Right lobe of liver (tissue), 6 donors: ENCODE measurements around the gene TSPAN32. TPM values are rescaled to one million over a fixed set of nuclear protein-coding genes. Genes with fewer than 3 reads are reported as not detected.

ENCODE experiments used
- ATAC-seq, 4 donors: fragments of 200-7000 bp; cut with Tn5 transposase; one replicate each; pipeline ENCODE4 v1.9.1; 2020; ENCODE audit warnings: mild to moderate bottlenecking in 4 of 4, moderate library complexity in 4 of 4
- DNase-seq, 3 donors: peaks; one replicate each; pipeline ENCODE4 v3.0.0-alpha.2; 2020
- H3K27ac ChIP-seq, 3 donors: fragments of 200-600 bp; one replicate each; pipeline ENCODE4 v1.8.0; 2022
- H3K27me3 ChIP-seq, 2 donors: fragments of 200-600 bp; one replicate each; pipeline ENCODE4 v1.8.0; 2022
- H3K36me3 ChIP-seq, 4 donors: fragments of 200-600 bp; sonication (generic) in 1 of 4; one replicate each; pipeline versions ENCODE4 v1.5.1 to v1.8.0; 2017 to 2022; ENCODE audit warnings: control low read depth in 1 of 4
- H3K4me1 ChIP-seq, 4 donors: fragments of 200-600 bp; sonication (generic) in 1 of 4; one replicate each; pipeline versions ENCODE4 v1.5.1 to v1.8.0; 2017 to 2022; ENCODE audit warnings: control low read depth in 1 of 4
- H3K4me3 ChIP-seq, 3 donors: fragments of 200-600 bp; one replicate each; pipeline ENCODE4 v1.8.0; 2022
- H3K9me3 ChIP-seq, 4 donors: fragments of 200-600 bp; sonication (generic) in 1 of 4; one replicate each; pipeline versions ENCODE4 v1.5.1 to v1.8.0; 2017 to 2022; ENCODE audit warnings: control low read depth in 1 of 4
- CTCF ChIP-seq, 4 donors: fragments of 200-600 bp in 3 of 4; fragments of 450-650 bp in 1 of 4; IDR thresholded peaks; one replicate each; pipeline versions ENCODE4 v1.5.1 to v1.8.0; 2016 to 2022; ENCODE audit warnings: antibody characterized with exemption in 4 of 4, mild to moderate bottlenecking in 2 of 4
- POLR2A ChIP-seq: fragments of 450-650 bp; IDR thresholded peaks from one replicate; pipeline ENCODE4 v1.6.1; 2017; ENCODE audit warnings: antibody characterized with exemption, mild to moderate bottlenecking
- WGBS: methylation state at CpG from one replicate; pipeline ENCODE4 v1.1.6; 2018; ENCODE audit warnings: low coverage, low lambda C conversion rate; ENCODE audit not compliant: insufficient coverage; ENCODE audit errors: missing lambda C conversion rate; 5-methylcytosine and 5-hydroxymethylcytosine counted together
- intact Hi-C, 2 donors: fragments of 100-400 bp; cut with DNase I; formaldehyde crosslinking; loops; one replicate each; pipeline versions ENCODE4 v1.11.2 to v1.14.1; 2022
- total RNA-seq, 6 experiments: library from RNA; depleted of rRNA in 2 of 6; stranded (reverse); fragments of >200 nt in 2 of 6; fragmentation: NEBNext Ultra II Directional in 3 of 6; extraction: Animal tissue kit (Norgen Biotek cat#: 25700) in 3 of 6; gene quantifications; one replicate each; pipeline versions ENCODE4 v1.1.0 to v1.2.4, GENCODE V29; 2016 to 2023
- donor health status: DM: no; HTN: yes; CAD: no.
- donor health status: DM: no; HTN: no; CAD: no.
- donor health status: DM: no; HTN: no; CAD: no.
- donor health status: DM: no; HTN: yes; CAD: no.
- donor health status: DM: no; HTN: yes; CAD: no.

The TSPAN32 gene
- total RNA-seq, 6 experiments from 2014 or later: 0.24 to 1.2 (median 0.63) TPM; not detected in 2

GRCh38 chr11:2293984-2294925 lies 7.6 kb upstream of the TSPAN32 start:
- Histone ChIP-seq H3K36me3 (no peaks in the 10 kb centered on the region), H3K27me3 (no peaks in the 10 kb centered on the region), H3K4me1 (no peaks in the 10 kb centered on the region), H3K9me3 (no peaks in the 10 kb centered on the region), H3K4me3 (no peak overlapping the region), H3K27ac (no peak overlapping the region)
- intact Hi-C loops: no loop called here
- peak in 3 of 4 donors; percentile 36 to 54 (median 38) for ATAC-seq
- DNase-seq: peak in 2 of 3 donors; percentile 35 to 46
- 46% methylated on average over 5 of the region's 27 CpGs for WGBS
- TF ChIP-seq POLR2A (no peak), CTCF (IDR thresholded peaks at IDR 0.05) (no peak)

GRCh38 chr11:2294926-2295290 lies 6.9 kb upstream of the TSPAN32 start:
- H3K9me3 ChIP-seq: no peaks in the 10 kb centered on the region
- no peak overlapping the region for H3K27ac ChIP-seq
- intact Hi-C loops: loop anchor here in 1 of 2 donors (5.0 kb wide), 1 partner anchor 98 kb away; no protein-coding TSS in a partner anchor
- H3K4me1 ChIP-seq: no peaks in the 10 kb centered on the region
- no peak overlapping the region for H3K4me3 ChIP-seq
- WGBS: 100% methylated on average over 1 of the region's 8 CpGs
- TF ChIP-seq CTCF (IDR thresholded peaks at IDR 0.05) (no peak), POLR2A (no peak)
- H3K27me3 ChIP-seq: no peaks in the 10 kb centered on the region
- DNase-seq (no peak), ATAC-seq (no peak)
- no peaks in the 10 kb centered on the region for H3K36me3 ChIP-seq

- 31% methylated on average over 3 of the region's 17 CpGs for WGBS
- no peaks in the 10 kb centered on the region for H3K36me3 ChIP-seq
- intact Hi-C loops: loop anchor here in 1 of 2 donors (5.0 kb wide), 1 partner anchor 99 kb away; no protein-coding TSS in a partner anchor
- H3K27me3 ChIP-seq: no peaks in the 10 kb centered on the region
- no peak for TF ChIP-seq CTCF (IDR thresholded peaks at IDR 0.05)
- no peak for TF ChIP-seq POLR2A
- H3K4me3 ChIP-seq: no peak overlapping the region
- no peaks in the 10 kb centered on the region for H3K9me3 ChIP-seq
- no peak overlapping the region for H3K27ac ChIP-seq
- DNase-seq (peak in 2 of 3 donors; percentile 38 to 42), ATAC-seq (no peak)
- H3K4me1 ChIP-seq: no peaks in the 10 kb centered on the region
Observed at GRCh38 chr11:2295971-2296912, 5.6 kb upstream of the TSPAN32 start.

GRCh38 chr11:2296913-2297622 lies 4.7 kb upstream of the TSPAN32 start:
- no peaks in the 10 kb centered on the region for H3K9me3 ChIP-seq
- no peak for ATAC-seq
- no peaks in the 10 kb centered on the region for H3K27me3 ChIP-seq
- H3K4me3 ChIP-seq: no peak overlapping the region
- no peak for TF ChIP-seq POLR2A
- no peak for TF ChIP-seq CTCF (IDR thresholded peaks at IDR 0.05)
- no peaks in the 10 kb centered on the region for H3K4me1 ChIP-seq
- H3K27ac ChIP-seq: no peak overlapping the region
- DNase-seq: peak in 1 of 3 donors; percentile 36
- 62% methylated on average over 3 of the region's 13 CpGs for WGBS
- no peaks in the 10 kb centered on the region for H3K36me3 ChIP-seq
- intact Hi-C loops: loop anchor here in 1 of 2 donors (5.0 kb wide), 1 partner anchor 100 kb away; no protein-coding TSS in a partner anchor
